Right renal cortex interstitium (tissue), 3 donors: ENCODE data around the gene EPN2. TPM values are rescaled to one million over a fixed set of nuclear protein-coding genes. Genes with fewer than 3 reads are reported as not detected.

Source experiments
- DNase-seq, 3 donors: peaks; one replicate each; pipeline ENCODE4 v3.0.0-alpha.2; 2013; ENCODE audit warnings: low read depth in 3 of 3, low spot score in 2 of 3
- polyA plus RNA-seq, 3 donors: library from polyadenylated mRNA; unstranded; fragments of 120-200 nt; gene quantifications; one replicate each; pipeline ENCODE4 v1.2.1, GENCODE V29; 2013; ENCODE audit not compliant: insufficient read length in 3 of 3

EPN2 gene
- polyA plus RNA-seq, 3 donors, result 44.8 to 49.6 (median 48.2) TPM

DNA sequence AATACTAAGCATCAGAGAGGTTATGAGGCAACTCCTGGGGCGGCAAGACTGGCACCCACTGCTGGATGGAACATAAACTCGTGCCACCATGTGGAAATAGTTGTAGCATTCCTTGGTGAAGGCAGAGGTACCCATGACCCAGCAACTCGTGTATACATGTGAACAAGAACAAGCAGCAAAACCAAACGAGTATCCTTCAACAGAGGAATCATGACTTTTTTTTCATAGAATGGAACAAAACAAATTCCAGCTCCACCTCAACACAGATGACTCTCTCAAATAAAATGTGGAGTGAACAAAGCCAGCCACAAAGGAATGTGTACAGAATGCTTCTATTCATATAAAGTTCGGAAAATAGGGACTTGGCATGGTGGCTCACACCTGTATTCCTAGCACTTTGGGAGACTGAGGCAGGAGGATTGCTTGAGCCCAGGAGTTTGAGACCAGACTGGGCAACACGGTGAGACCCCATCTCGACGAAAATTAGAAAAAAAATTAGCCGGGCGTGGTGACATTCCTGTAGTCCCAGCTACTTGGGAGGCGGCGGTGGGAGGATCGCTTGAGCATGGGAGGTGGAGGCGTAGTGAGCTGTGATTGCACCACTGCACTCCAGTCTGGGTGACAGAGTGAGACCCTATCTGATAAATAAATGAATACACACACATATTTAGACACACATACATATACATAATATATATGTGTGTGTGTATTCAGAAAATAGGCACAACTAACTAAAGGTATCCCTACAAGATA, 90.0 kb downstream of the EPN2 start:
- DNase-seq, result no peak

GRCh38 chr17:19328441-19329061, 91.4 kb downstream of the EPN2 start:
- no peak for DNase-seq

DNA sequence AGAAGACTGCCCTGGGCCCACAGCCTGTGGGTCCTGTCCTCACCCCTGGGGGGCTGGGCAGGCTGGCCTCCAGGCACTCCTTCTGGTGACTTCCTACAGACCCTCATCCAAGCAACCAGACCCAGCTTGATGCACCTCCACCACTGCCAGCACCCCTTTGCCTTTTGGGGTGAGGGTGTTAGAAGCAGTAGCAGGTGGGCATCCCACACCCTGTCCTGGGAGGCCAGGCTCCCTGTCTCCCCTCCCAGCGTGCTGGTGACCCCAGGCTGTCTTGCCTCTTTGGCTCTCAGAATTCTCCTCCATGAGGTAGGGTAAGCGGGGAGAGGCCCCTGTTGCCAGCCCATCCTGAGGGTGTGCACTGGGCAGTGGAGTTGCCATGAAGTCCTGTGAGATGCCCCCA, 92.0 kb downstream of the EPN2 start:
- DNase-seq, result no peak

DNA sequence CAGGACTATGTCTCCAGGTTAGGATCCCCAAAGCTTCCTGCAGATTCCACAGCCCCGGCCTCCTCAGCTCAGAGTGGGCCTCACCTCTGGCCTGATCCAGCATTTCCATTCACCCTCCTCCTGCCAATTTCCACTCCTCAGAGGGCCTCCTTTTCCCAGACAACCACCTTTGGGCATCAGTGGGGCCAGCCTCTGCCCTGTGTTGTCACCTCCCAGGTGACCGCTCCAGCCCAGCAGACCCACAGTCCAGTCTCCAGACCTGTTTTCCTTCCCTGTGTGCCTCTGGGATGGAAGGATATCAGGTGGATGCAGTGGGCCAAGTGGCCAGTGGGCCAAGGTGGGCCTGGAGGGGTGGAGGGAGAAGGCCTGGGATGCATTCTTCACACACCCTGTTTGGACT, 92.7 kb downstream of the EPN2 start:
- DNase-seq, result no peak

- no peak for DNase-seq
Measured at GRCh38 chr17:19330271-19330670, 93.1 kb downstream of the EPN2 start.

DNA sequence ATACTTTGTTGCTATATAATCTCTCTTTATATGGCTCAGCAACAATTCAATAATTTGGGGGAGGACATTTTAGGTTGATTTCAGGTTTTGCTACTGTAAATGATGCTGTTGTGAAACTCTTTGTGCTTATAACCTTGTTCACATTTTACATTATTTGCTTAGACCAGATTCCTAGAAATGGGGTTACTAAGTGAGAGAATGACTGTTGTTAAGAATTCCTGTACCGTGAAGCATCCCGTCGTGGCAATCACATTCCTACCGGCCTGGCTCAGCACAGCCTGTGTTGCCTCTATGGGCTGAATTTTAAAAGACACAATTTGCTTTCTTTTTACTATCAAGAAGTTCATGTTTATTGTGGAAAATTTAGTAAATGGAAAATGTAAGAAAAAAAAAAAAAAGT, 94.0 kb downstream of the EPN2 start:
- DNase-seq, result no peak

DNA sequence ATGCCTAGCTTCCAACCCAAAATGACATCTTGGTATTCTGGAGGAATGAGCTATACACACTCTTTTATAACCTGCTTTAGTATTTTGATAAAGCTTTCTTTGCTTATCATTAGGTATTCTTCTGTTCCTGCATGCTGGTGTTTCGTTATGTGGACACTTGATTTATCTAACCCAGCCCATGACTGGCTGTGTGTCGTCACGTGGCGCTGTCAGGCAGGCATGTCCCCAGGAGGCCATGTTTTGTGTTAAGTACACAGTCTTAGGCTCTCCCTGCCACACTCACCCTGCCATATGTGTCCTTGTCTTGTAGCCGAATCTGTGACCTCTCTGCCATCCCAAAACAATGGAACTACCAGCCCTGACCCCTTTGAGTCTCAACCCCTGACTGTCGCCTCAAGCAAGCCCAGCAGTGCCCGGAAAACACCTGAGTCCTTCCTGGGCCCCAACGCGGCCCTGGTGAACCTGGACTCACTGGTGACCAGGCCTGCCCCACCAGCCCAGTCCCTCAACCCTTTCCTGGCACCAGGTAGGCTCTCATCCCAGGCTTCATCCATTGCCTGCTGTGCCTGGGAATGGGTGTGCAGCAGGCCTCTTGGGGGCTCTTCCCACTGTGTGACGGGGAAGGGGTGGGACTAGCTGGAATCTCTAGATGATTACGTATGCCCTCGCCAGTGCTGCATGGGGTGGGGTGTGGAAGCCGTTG, 94.5 kb downstream of the EPN2 start:
- no peak for DNase-seq

- no peak for DNase-seq
Measured at GRCh38 chr17:19332371-19333131, 95.4 kb downstream of the EPN2 start.

- DNase-seq, result no peak
Measured at GRCh38 chr17:19333132-19333440, 95.9 kb downstream of the EPN2 start.

GRCh38 chr17:19333736-19334290, 96.6 kb downstream of the EPN2 start:
- DNase-seq, result no peak

DNA sequence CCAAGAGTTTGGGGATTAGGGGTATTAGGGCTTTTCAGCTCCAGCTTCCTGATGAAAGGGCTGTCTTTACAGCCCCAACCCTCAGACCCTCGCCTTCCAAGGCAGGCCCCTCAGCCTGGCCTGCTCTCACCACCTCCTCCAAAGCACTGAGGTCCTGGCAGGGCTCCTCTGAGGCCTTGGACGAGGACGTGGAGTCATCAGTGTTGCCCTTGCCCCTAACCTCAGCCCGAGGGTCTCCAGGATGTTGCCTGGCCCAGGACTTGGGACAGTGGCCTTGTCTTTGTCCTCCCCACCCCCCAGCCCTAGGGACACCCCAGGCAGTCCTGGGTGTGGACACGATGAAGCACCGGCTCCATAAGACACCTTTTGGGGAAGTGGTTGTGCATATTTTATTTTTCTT, 97.2 kb downstream of the EPN2 start:
- no peak for DNase-seq

- no peak for DNase-seq
Measured at GRCh38 chr17:19335951-19336631, 98.9 kb downstream of the EPN2 start.

GRCh38 chr17:19336938-19337711, 100.0 kb downstream of the EPN2 start:
- no peak for DNase-seq

DNA sequence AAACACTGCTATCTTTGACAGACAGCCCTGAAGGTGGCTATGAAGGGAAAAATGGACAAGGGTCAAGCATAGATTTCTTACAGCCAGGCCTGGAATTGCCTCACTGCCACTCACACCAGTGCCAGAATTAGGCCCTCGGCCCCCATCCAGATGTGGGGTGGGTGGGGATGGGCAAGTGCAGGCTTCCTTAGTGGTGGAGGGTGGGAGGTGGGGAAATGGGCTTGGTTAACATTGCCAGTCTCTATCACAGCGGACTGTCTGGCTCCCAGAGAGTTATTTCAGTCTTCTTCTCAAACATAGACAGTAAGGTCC, 100.5 kb downstream of the EPN2 start:
- no peak for DNase-seq

DNA sequence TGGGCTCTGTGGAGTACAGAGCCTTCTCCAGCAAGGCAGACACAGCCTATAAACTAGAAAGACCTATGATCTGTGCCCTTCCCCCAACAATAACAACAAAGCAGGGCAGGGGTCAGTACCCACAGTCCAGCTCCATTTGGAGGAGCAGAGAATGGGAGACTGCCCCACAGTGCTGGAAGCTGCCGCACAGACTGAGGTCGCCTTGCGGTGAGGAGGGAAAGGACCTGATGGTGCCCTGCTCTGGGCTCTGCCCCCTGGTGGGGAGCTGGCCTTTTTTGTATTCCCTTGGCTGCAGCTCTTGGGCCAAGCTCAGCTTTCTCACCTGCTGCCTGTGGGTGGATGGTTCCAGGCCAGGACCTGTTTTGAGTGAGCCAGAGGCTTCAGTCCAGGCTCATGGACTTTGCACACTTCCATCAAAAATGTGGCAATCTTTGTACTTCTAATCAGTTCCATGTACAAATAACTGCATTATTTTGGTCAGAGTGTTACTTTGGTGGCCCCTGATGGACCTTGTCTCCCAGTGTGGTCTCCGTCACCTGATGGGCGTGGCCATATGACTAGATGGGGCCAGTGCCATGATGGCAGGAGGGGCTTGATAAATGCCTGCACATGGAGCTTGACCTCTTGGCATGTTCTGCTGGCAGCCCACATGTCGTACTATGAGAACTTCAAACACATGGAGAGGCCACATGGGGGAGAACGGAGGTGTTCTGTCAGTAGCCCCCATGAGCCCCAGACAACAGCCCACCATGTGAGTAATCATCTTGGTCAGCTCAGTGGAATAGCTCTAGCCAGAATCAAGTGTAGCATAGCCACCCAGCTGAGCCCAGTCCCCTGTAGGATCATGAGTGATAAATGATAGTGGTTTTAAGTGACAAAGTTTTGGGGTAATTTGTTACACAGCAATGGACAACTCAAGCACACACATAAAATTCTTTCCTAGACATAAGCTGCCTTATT, 101.1 kb downstream of the EPN2 start:
- no peak for DNase-seq

DNA sequence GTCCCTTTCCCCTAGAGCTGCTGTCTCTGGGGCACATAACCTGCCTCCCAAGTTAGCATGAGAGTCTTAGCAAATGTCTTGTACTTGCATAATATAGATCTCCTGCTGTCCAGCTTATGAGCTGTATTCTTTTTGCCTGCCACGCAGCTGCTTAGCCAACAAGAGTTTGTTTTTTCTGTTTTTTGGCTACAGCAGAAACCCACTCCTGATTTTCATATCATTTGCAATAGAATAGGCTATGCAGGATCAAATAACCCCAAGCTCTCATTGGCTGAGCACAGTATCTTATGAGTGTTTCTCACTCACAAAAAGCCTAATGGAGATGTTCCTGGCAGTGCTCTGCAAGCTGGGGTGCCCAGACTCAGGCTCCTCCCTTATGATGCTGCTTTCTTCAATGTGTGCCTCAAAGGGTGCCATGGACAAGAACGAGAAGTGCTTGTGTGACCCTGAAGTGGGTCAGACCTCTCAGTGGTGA, 102.2 kb downstream of the EPN2 start:
- no peak for DNase-seq

DNA sequence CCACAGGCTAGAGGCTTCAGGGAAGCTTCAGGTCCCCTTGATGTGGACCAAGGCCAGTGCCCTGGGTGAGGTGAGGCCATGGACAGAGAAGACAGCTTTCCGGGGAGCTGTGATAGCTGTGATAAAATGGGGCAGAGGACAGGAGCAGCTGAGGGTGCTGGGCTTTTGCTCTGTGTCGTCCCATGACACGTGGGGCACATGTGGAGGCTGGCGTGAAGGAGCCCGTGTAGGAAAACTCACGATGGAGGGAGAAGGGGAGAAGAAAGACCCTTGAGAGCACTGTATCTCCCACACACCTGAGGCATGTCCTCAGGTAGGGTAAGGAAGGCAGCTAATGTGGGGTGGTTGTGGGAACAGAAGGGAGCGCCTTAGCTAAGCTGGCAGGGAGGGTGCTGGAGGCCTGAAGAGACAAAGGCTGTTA, 104.1 kb downstream of the EPN2 start:
- DNase-seq, result no peak
